C4-2B (cell line): ENCODE results near the gene FERMT3.
A peak's percentile ranks its signal among the peaks of the same experiment; 100 is the strongest.

Source experiments
- H3K27ac ChIP-seq: fragments of 450-650 bp; 2 replicates; pipeline ENCODE4 v1.5.1; 2017
- CTCF ChIP-seq: fragments of 450-650 bp; conservative IDR thresholded peaks from 2 replicates; pipeline ENCODE4 v1.5.1; 2017; ENCODE audit warnings: mild to moderate bottlenecking
- ZFX ChIP-seq: fragments of 450-650 bp; IDR thresholded peaks from 2 replicates; pipeline ENCODE4 v1.6.1; 2017

Gene FERMT3

DNA sequence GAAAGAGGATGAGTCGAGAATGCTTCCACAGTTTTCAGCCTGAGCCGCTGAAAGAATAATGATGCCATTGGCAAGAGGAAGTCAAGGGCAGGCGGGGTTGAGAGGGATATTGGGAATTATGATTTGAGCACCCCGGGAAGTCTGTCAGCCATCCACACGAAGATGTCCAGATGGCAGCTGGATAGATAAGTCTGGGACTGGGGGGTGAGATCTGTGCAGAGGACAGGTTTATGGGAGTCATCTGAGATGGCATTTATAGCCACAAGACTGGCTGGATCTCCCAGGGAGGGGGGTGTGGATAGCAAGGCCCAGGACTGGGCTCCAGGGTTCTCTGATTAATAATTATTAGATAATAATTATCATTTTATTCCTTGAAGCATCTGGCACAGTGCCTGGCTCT lies 25.6 kb upstream of the FERMT3 start:
- TF ChIP-seq ZFX, result no peak
- TF ChIP-seq CTCF, result no peak
- no peak overlapping the region for H3K27ac ChIP-seq

GRCh38 chr11:64181506-64182411 lies 24.8 kb upstream of the FERMT3 start:
- no peak overlapping the region for H3K27ac ChIP-seq
- TF ChIP-seq CTCF (no peak), ZFX (no peak)

- TF ChIP-seq ZFX, result no peak
- TF ChIP-seq CTCF, result no peak
- no peak overlapping the region for H3K27ac ChIP-seq
Measured at GRCh38 chr11:64183890-64184289, 22.6 kb upstream of the FERMT3 start.

GRCh38 chr11:64185175-64185692 lies 21.3 kb upstream of the FERMT3 start:
- no peak for TF ChIP-seq CTCF
- TF ChIP-seq ZFX, result peak; percentile 89; the same call in 1 of the 2 replicates
- no peak overlapping the region; the same call in 1 of the 2 replicates for H3K27ac ChIP-seq

GRCh38 chr11:64185693-64186491 lies 20.6 kb upstream of the FERMT3 start, which contains the start of gene STIP1:
Gene STIP1, plus strand, starts transcription at chr11:64186171. Its CDS starts 91 bp downstream, at chr11:64186262.
- no peak for TF ChIP-seq ZFX
- no peak; the same call in 1 of the 2 replicates for TF ChIP-seq CTCF
- no peak within 1 kb of the TSS; the same call in 1 of the 2 replicates for H3K27ac ChIP-seq

- no peak for TF ChIP-seq CTCF
- TF ChIP-seq ZFX, result peak; percentile 58; the same call in 1 of the 2 replicates
- H3K27ac ChIP-seq, result no peak overlapping the region
Measured at GRCh38 chr11:64186492-64187165, 19.9 kb upstream of the FERMT3 start.
